Neural cell (in vitro differentiated cells): ENCODE data around the gene RCHY1. TPM values are rescaled to one million over a fixed set of nuclear protein-coding genes. Genes with fewer than 3 reads are reported as not detected.

Experiments
- H2AFZ ChIP-seq: fragments of 200-600, 300-800 bp; sonication (generic), shearing (Covaris generic); 2 replicates; pipeline ENCODE4 v1.6.0; 2014; ENCODE audit warnings: low read depth, mild to moderate bottlenecking, antibody characterized with exemption, low read length, moderate library complexity
- H3F3A ChIP-seq: fragments of 200-600 bp; shearing (Covaris generic); 2 replicates; pipeline ENCODE4 v1.6.1; 2016; ENCODE audit warnings: mild to moderate bottlenecking, moderate library complexity, mixed read lengths, antibody characterized with exemption, low read length; ENCODE audit not compliant: insufficient read depth, poor library complexity, severe bottlenecking
- H3K27ac ChIP-seq: fragments of 200-600, 300-800 bp; sonication (generic), shearing (Covaris generic); 2 replicates; pipeline ENCODE4 v1.5.1; 2014; ENCODE audit warnings: mild to moderate bottlenecking, low read length, moderate library complexity
- H3K27me3 ChIP-seq: fragments of 300-800, 200-600 bp; sonication (generic), shearing (Covaris generic); 2 replicates; pipeline ENCODE4 v1.6.0; 2014; ENCODE audit warnings: mild to moderate bottlenecking, low read depth, low read length, moderate library complexity; ENCODE audit not compliant: insufficient read depth
- H3K36me3 ChIP-seq: fragments of 300-800, 200-600 bp; sonication (generic), shearing (Covaris generic); 2 replicates; pipeline ENCODE4 v1.5.1; 2014; ENCODE audit warnings: mild to moderate bottlenecking, antibody characterized with exemption, low read length, moderate library complexity; ENCODE audit not compliant: insufficient read depth
- H3K4me2 ChIP-seq: fragments of 300-800, 200-600 bp; sonication (generic), shearing (Covaris generic); 2 replicates; pipeline ENCODE4 v1.6.0; 2014; ENCODE audit warnings: mild to moderate bottlenecking, low read length
- H3K4me3 ChIP-seq: fragments of 300-800, 200-600 bp; sonication (generic), shearing (Covaris generic); 2 replicates; pipeline ENCODE4 v1.5.1; 2014; ENCODE audit warnings: mild to moderate bottlenecking, low read length, moderate library complexity
- H3K79me2 ChIP-seq: fragments of 200-600 bp; shearing (Covaris generic); replicated peaks from 2 replicates; pipeline ENCODE4 v1.6.0; 2014; ENCODE audit warnings: mild to moderate bottlenecking, low read length, moderate library complexity; ENCODE audit not compliant: insufficient read depth
- H3K9ac ChIP-seq: fragments of 300-800, 200-600 bp; sonication (generic), shearing (Covaris generic); 2 replicates; pipeline ENCODE4 v1.6.1; 2016; ENCODE audit warnings: mild to moderate bottlenecking, low read length, mixed read lengths
- H3K9me2 ChIP-seq: fragments of 200-600 bp; shearing (Covaris generic); 2 replicates; pipeline ENCODE4 v1.6.1; 2016; ENCODE audit warnings: mild to moderate bottlenecking, low read length, mixed read lengths; ENCODE audit not compliant: insufficient read depth
- H3K9me3 ChIP-seq: fragments of 200-600, 300-800 bp; sonication (generic), shearing (Covaris generic); 2 replicates; pipeline ENCODE4 v1.6.1; 2016; ENCODE audit warnings: mild to moderate bottlenecking, mixed run types, low read length, moderate library complexity, mixed read lengths
- H4K20me1 ChIP-seq: fragments of 200-600 bp; shearing (Covaris generic); 2 replicates; pipeline ENCODE4 v1.6.1; 2016; ENCODE audit warnings: mild to moderate bottlenecking, mixed run types; ENCODE audit not compliant: insufficient read depth
- EP300 ChIP-seq: fragments of 450-650 bp; conservative IDR thresholded peaks from 2 replicates; pipeline ENCODE4 v1.6.1; 2014; ENCODE audit warnings: antibody characterized with exemption, mild to moderate bottlenecking, moderate library complexity; ENCODE audit not compliant: poor library complexity, severe bottlenecking
- EZH2 ChIP-seq: fragments of 200-600, 300-800 bp; shearing (Covaris generic), sonication (generic); IDR thresholded peaks from 2 replicates; pipeline ENCODE4 v1.6.1; 2014; ENCODE audit warnings: antibody characterized with exemption, low read length, borderline replicate concordance, mild to moderate bottlenecking; ENCODE audit not compliant: insufficient read depth, poor library complexity, severe bottlenecking
- MXI1 ChIP-seq: fragments of 450-650 bp; conservative IDR thresholded peaks from 2 replicates; pipeline ENCODE4 v1.6.1; 2014; ENCODE audit warnings: antibody characterized with exemption, mild to moderate bottlenecking; ENCODE audit not compliant: poor library complexity, severe bottlenecking
- POLR2AphosphoS5 ChIP-seq: IDR thresholded peaks from 2 replicates; pipeline ENCODE4 v1.6.1; 2012
- RAD21 ChIP-seq: fragments of 450-650 bp; conservative IDR thresholded peaks from 2 replicates; pipeline ENCODE4 v1.6.1; 2014; ENCODE audit warnings: antibody characterized with exemption, mild to moderate bottlenecking, moderate library complexity
- SMC3 ChIP-seq: fragments of 450-650 bp; conservative IDR thresholded peaks from 2 replicates; pipeline ENCODE4 v1.6.1; 2014; ENCODE audit warnings: antibody characterized with exemption, mild to moderate bottlenecking, moderate library complexity; ENCODE audit not compliant: poor library complexity
- TAF1 ChIP-seq: IDR thresholded peaks from 2 replicates; pipeline ENCODE4 v1.6.1; 2012; ENCODE audit warnings: low read depth
- polyA plus RNA-seq: library from polyadenylated mRNA; depleted of rRNA; stranded (reverse); fragments of >200 nt; gene quantifications from 2 replicates; pipeline ENCODE4 v1.2.3, GENCODE V29; 2014
- TF ChIP-seq, protein P1 (sequence below): IDR thresholded peaks from 2 replicates; pipeline ENCODE4 v1.6.1; 2012; ENCODE audit warnings: borderline replicate concordance
- TF ChIP-seq, protein P2 (sequence below): fragments of 450-650 bp; IDR thresholded peaks from 2 replicates; pipeline ENCODE4 v1.5.1; 2014; ENCODE audit warnings: antibody characterized with exemption, mild to moderate bottlenecking, moderate library complexity; ENCODE audit not compliant: poor library complexity, severe bottlenecking

RCHY1 gene
- polyA plus RNA-seq, 1 donor from 2014 or later: 70.6 TPM

DNA sequence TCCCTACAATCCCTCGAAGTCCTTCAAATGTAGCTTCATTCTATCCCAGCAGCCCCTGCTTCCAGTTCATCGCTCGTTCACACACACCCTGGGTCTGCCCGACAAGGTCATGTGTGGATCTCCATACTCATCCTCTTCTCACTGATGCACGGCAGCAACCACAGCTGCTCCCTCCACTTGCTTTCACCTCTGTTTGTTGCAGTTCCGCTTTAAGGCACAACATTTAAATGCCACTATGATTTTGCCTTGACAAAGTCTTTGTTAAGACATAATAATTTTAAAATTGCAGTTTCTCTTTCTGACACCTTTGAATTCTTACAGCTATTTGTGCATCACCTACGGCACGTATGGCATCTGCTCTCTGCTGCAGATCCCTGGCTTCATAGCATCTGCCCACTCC, 43.5 kb upstream of the RCHY1 start:
- no peak overlapping the region for H3K4me3 ChIP-seq
- no peak overlapping the region for H3K9ac ChIP-seq
- no peak overlapping the region for H2AFZ ChIP-seq
- no peaks in the 10 kb centered on the region for H3K79me2 ChIP-seq
- no peaks in the 10 kb centered on the region for H3K9me2 ChIP-seq
- TF ChIP-seq TAF1 (no peak), POLR2AphosphoS5 (no peak), EZH2 (no peak), RAD21 (no peak), SMC3 (no peak), EP300 (no peak), MXI1 (no peak)
- TF ChIP-seq, protein P1, sequence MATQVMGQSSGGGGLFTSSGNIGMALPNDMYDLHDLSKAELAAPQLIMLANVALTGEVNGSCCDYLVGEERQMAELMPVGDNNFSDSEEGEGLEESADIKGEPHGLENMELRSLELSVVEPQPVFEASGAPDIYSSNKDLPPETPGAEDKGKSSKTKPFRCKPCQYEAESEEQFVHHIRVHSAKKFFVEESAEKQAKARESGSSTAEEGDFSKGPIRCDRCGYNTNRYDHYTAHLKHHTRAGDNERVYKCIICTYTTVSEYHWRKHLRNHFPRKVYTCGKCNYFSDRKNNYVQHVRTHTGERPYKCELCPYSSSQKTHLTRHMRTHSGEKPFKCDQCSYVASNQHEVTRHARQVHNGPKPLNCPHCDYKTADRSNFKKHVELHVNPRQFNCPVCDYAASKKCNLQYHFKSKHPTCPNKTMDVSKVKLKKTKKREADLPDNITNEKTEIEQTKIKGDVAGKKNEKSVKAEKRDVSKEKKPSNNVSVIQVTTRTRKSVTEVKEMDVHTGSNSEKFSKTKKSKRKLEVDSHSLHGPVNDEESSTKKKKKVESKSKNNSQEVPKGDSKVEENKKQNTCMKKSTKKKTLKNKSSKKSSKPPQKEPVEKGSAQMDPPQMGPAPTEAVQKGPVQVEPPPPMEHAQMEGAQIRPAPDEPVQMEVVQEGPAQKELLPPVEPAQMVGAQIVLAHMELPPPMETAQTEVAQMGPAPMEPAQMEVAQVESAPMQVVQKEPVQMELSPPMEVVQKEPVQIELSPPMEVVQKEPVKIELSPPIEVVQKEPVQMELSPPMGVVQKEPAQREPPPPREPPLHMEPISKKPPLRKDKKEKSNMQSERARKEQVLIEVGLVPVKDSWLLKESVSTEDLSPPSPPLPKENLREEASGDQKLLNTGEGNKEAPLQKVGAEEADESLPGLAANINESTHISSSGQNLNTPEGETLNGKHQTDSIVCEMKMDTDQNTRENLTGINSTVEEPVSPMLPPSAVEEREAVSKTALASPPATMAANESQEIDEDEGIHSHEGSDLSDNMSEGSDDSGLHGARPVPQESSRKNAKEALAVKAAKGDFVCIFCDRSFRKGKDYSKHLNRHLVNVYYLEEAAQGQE: no peak
- TF ChIP-seq, protein P2, sequence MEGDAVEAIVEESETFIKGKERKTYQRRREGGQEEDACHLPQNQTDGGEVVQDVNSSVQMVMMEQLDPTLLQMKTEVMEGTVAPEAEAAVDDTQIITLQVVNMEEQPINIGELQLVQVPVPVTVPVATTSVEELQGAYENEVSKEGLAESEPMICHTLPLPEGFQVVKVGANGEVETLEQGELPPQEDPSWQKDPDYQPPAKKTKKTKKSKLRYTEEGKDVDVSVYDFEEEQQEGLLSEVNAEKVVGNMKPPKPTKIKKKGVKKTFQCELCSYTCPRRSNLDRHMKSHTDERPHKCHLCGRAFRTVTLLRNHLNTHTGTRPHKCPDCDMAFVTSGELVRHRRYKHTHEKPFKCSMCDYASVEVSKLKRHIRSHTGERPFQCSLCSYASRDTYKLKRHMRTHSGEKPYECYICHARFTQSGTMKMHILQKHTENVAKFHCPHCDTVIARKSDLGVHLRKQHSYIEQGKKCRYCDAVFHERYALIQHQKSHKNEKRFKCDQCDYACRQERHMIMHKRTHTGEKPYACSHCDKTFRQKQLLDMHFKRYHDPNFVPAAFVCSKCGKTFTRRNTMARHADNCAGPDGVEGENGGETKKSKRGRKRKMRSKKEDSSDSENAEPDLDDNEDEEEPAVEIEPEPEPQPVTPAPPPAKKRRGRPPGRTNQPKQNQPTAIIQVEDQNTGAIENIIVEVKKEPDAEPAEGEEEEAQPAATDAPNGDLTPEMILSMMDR: no peak
- no peaks in the 10 kb centered on the region for H3F3A ChIP-seq
- no peaks in the 10 kb centered on the region for H3K36me3 ChIP-seq
- H3K4me2 ChIP-seq: no peak overlapping the region
- no peaks in the 10 kb centered on the region for H4K20me1 ChIP-seq
- H3K9me3 ChIP-seq: no peaks in the 10 kb centered on the region
- no peaks in the 10 kb centered on the region for H3K27me3 ChIP-seq
- no peak overlapping the region for H3K27ac ChIP-seq

DNA sequence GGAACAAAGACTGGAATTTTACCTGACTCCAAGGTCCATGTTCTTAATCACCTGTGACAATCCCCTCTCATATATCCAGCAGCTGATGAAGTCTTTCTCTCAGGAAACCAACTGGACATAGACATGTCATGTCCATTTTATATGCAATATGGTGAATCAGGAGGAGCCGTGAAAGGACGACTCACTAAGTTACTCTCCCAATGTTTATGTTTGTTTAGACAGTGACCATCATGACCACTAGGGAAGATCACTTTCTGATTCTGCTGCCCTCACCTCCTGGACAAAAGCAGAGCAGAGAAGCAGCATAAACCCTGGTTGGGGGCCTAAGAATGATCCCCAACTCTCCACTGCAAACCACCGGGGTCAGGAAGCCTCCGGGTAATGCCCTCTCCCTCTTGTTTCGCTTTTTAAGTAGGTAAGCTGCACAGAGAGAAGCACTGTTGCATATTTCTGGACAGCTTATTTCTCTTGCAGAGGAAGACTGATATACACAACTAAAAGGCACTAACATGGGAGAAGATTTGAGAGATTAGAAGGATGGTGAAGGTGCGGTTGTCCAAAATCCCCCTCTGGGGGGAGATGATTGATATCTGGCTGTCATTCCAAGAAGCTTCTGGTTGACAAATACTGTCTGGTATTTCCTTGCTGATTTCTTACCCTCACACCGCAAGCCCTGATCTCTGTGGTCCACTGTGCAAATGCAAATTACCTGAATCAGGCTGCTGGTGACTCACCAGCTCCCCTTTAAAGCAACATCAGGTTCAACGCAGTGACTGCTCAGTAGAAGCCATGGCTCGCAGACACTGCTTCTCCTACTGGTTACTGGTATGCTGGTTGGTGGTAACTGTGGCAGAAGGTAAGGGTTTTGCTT, 41.3 kb upstream of the RCHY1 start, which contains the start of gene ODAPH:
Gene ODAPH, plus strand, starts transcription at position 773 of the 871 bp plus-strand sequence. Its CDS starts 17 bp downstream, at position 790.
- no peaks in the 10 kb centered on the region for H3K79me2 ChIP-seq
- no peaks in the 10 kb centered on the region for H3K36me3 ChIP-seq
- H4K20me1 ChIP-seq: no peaks in the 10 kb centered on the region
- no peaks in the 10 kb centered on the region for H3F3A ChIP-seq
- no peaks in the 10 kb centered on the region for H3K9me3 ChIP-seq
- H3K27ac ChIP-seq: no peak within 1 kb of the TSS
- TF ChIP-seq POLR2AphosphoS5 (no peak), EP300 (no peak), EZH2 (no peak), TAF1 (no peak), RAD21 (no peak), SMC3 (no peak), MXI1 (no peak)
- TF ChIP-seq, protein P1: no peak
- TF ChIP-seq, protein P2: no peak
- H3K27me3 ChIP-seq: no peaks in the 10 kb centered on the region
- H2AFZ ChIP-seq: no peak within 1 kb of the TSS
- no peak within 1 kb of the TSS for H3K4me3 ChIP-seq
- no peaks in the 10 kb centered on the region for H3K9me2 ChIP-seq
- H3K9ac ChIP-seq: no peak within 1 kb of the TSS
- no peak within 1 kb of the TSS for H3K4me2 ChIP-seq
